Measurements from ENCODE around the gene SORCS2.

SORCS2 gene

GRCh38 chr4:7620086-7620813 is 427.9 kb downstream of the SORCS2 start:
- no peak overlapping the region for H3K4me3 ChIP-seq (ENCODE audit: low read depth, low read length)
- TF ChIP-seq CTCF (IDR thresholded peaks at IDR 0.05; ENCODE audit: low read depth, low read length) (no peak), POLR2A (IDR thresholded peaks at IDR 0.05; ENCODE audit: extremely low read depth, insufficient read length) (no peak), MYC (IDR thresholded peaks at IDR 0.05; ENCODE audit: low read depth, low read length) (no peak), MAX (IDR thresholded peaks at IDR 0.05; ENCODE audit: low read depth, low read length) (no peak)
- no peak for DNase-seq (ENCODE audit: low read depth)

- no peak overlapping the region for H3K4me3 ChIP-seq (ENCODE audit: low read depth, low read length)
- no peak for TF ChIP-seq CTCF (IDR thresholded peaks at IDR 0.05; ENCODE audit: low read depth, low read length)
- no peak for TF ChIP-seq MAX (IDR thresholded peaks at IDR 0.05; ENCODE audit: low read depth, low read length)
- no peak for TF ChIP-seq MYC (IDR thresholded peaks at IDR 0.05; ENCODE audit: low read depth, low read length)
- TF ChIP-seq POLR2A (IDR thresholded peaks at IDR 0.05; ENCODE audit: extremely low read depth, insufficient read length) = no peak
- DNase-seq (ENCODE audit: low read depth) = no peak
These were observed 428.5 kb downstream of the SORCS2 start for GRCh38 chr4:7620814-7621176.

- no peak for TF ChIP-seq MAX (IDR thresholded peaks at IDR 0.05; ENCODE audit: low read depth, low read length)
- no peak for DNase-seq (ENCODE audit: low read depth)
These were observed 429.1 kb downstream of the SORCS2 start for GRCh38 chr4:7621252-7622035.

GRCh38 chr4:7622371-7622770 is 430.0 kb downstream of the SORCS2 start:
- DNase-seq (ENCODE audit: low read depth) = no peak
- no peak overlapping the region for H3K4me3 ChIP-seq (ENCODE audit: low read depth, low read length)
- TF ChIP-seq CTCF (IDR thresholded peaks at IDR 0.05; ENCODE audit: low read depth, low read length) (no peak), POLR2A (IDR thresholded peaks at IDR 0.05; ENCODE audit: extremely low read depth, insufficient read length) (no peak), MYC (IDR thresholded peaks at IDR 0.05; ENCODE audit: low read depth, low read length) (no peak)

More at GRCh38 chr4:7621252-7622035, 429.1 kb downstream of the SORCS2 start:
- H3K4me3 ChIP-seq (ENCODE audit: low read depth, low read length) = no peak overlapping the region

GRCh38 chr4:7623468-7623867 is 431.1 kb downstream of the SORCS2 start:
- TF ChIP-seq MYC (IDR thresholded peaks at IDR 0.05; ENCODE audit: low read depth, low read length) (no peak), POLR2A (IDR thresholded peaks at IDR 0.05; ENCODE audit: extremely low read depth, insufficient read length) (no peak), MAX (IDR thresholded peaks at IDR 0.05; ENCODE audit: low read depth, low read length) (no peak), CTCF (IDR thresholded peaks at IDR 0.05; ENCODE audit: low read depth, low read length) (no peak)
- DNase-seq (ENCODE audit: low read depth) = no peak
- no peak overlapping the region for H3K4me3 ChIP-seq (ENCODE audit: low read depth, low read length)

- TF ChIP-seq POLR2A (IDR thresholded peaks at IDR 0.05; ENCODE audit: extremely low read depth, insufficient read length) (no peak), MAX (IDR thresholded peaks at IDR 0.05; ENCODE audit: low read depth, low read length) (no peak), CTCF (IDR thresholded peaks at IDR 0.05; ENCODE audit: low read depth, low read length) (no peak), MYC (IDR thresholded peaks at IDR 0.05; ENCODE audit: low read depth, low read length) (no peak)
- no peak overlapping the region for H3K4me3 ChIP-seq (ENCODE audit: low read depth, low read length)
- no peak for DNase-seq (ENCODE audit: low read depth)
These were observed 432.1 kb downstream of the SORCS2 start for GRCh38 chr4:7624396-7624980.
